ENCODE measurements around the gene RNLS.

DNA sequence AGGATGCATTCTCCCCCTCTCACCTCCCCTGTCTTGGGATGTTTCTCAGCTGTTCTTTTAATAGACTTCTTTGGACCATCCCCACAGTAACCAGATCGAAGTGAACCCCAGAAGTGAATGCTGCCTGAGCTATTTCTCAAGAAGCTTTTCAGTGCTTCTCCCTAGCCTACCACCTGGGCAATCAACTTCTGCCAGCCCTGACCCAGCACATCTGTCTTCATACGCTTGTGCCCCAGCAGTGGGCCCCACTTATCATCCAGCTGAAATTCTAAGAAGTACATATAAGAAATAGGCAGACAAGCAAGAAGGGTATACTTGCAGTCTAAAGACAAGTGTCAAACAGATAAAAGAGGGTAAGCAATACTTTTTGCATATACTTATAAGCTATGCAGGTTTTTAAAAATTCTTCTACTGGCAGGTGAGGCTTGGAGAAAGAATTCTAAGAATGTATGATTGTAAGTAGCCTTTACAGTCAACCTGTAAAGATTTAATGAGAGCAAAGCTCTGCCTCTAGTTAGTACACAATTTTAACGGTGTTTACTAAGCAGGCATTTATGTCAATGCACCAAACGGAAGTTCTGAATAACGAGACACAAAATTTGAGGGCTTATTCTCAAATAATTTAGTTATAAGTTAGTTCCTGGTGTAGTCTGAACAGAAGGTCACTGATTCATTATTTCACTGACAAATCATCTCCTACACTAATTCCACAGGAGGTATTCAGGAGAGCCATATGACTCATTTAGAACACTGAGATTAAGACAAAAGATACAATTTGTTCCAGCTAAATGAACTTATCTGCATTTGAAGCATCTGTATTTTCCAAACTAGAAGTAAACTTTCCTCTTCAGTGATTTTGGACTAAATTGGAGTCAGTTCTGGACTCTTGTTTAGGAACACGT lies 83.3 kb downstream of the RNLS start:
- TF ChIP-seq POLR2AphosphoS5 (IDR thresholded peaks at IDR 0.05; ENCODE audit: low read depth, low read length), result no peak
- TF ChIP-seq SIN3A (IDR thresholded peaks at IDR 0.05; ENCODE audit: borderline replicate concordance, insufficient read depth, low read length), result no peak

Data from PFSK-1 (cell line).